GM18868 (cell line): Measurements from ENCODE around the gene EIF4G3.
A peak's percentile ranks its signal among the peaks of the same experiment; 100 is the strongest.
"Not testable (repeated sequence)": the region's sequence is repeated elsewhere in the genome, so short reads cannot be mapped to it uniquely, and the experiment has no call there.

Experiments used
- ATAC-seq: cut with Tn5 transposase; IDR thresholded peaks from one replicate; pipeline ENCODE4 v1.9.1; 2021; ENCODE audit warnings: mild to moderate bottlenecking, moderate library complexity; ENCODE audit not compliant: unreplicated experiment

Gene EIF4G3

GRCh38 chr1:21176586-21177555 lies at the start of gene EIF4G3:
Gene EIF4G3, minus strand, starts transcription at chr1:21176897. Its CDS starts 174,155 bp downstream, at chr1:21002742.
- peak; percentile 90 for ATAC-seq

GRCh38 chr1:21225065-21225464 lies 48.4 kb upstream of the EIF4G3 start:
- no peak for ATAC-seq

- no peak for ATAC-seq
Measured at GRCh38 chr1:21220815-21221214, 44.1 kb upstream of the EIF4G3 start.

- ATAC-seq: no peak
Measured at GRCh38 chr1:21219674-21220073, 43.0 kb upstream of the EIF4G3 start.

- ATAC-seq: no peak
Measured at GRCh38 chr1:21217812-21218596, 41.3 kb upstream of the EIF4G3 start.

GRCh38 chr1:21216835-21217811 lies 40.4 kb upstream of the EIF4G3 start:
- no peak for ATAC-seq

GRCh38 chr1:21212126-21212525 lies 35.4 kb upstream of the EIF4G3 start:
- no peak for ATAC-seq

- ATAC-seq: not testable (repeated sequence)
Measured at GRCh38 chr1:21208137-21208700, 31.5 kb upstream of the EIF4G3 start.

GRCh38 chr1:21206117-21206516 lies 29.4 kb upstream of the EIF4G3 start:
- ATAC-seq: no peak

GRCh38 chr1:21205416-21205815 lies 28.7 kb upstream of the EIF4G3 start:
- no peak for ATAC-seq

- no peak for ATAC-seq
Measured at GRCh38 chr1:21201650-21202049, 25.0 kb upstream of the EIF4G3 start.

GRCh38 chr1:21201238-21201637 lies 24.5 kb upstream of the EIF4G3 start:
- ATAC-seq: not testable (repeated sequence)

GRCh38 chr1:21200767-21201166 lies 24.1 kb upstream of the EIF4G3 start:
- no peak for ATAC-seq

GRCh38 chr1:21198929-21199328 lies 22.2 kb upstream of the EIF4G3 start:
- no peak for ATAC-seq

GRCh38 chr1:21192871-21193270 lies 16.2 kb upstream of the EIF4G3 start:
- no peak for ATAC-seq

- no peak for ATAC-seq
Measured at GRCh38 chr1:21192284-21192683, 15.6 kb upstream of the EIF4G3 start.

GRCh38 chr1:21190771-21191170 lies 14.1 kb upstream of the EIF4G3 start:
- ATAC-seq: not testable (repeated sequence)

GRCh38 chr1:21189906-21190500 lies 13.3 kb upstream of the EIF4G3 start:
- no peak for ATAC-seq

- no peak for ATAC-seq
Measured at GRCh38 chr1:21189421-21189820, 12.7 kb upstream of the EIF4G3 start.

GRCh38 chr1:21188235-21188634 lies 11.5 kb upstream of the EIF4G3 start:
- no peak for ATAC-seq
